Mesendoderm (in vitro differentiated cells): ENCODE measurements around the gene MAGOH.
A peak's percentile ranks its signal among the peaks of the same experiment; 100 is the strongest.

Experiments used
- DNase-seq: peaks from one replicate; pipeline ENCODE4 v3.0.0; 2013
- H2AK5ac ChIP-seq: 2 replicates; pipeline ENCODE4 v1.6.1; 2013; ENCODE audit warnings: low read length, inconsistent platforms
- H2BK120ac ChIP-seq: 2 replicates; pipeline ENCODE4 v1.6.1; 2013; ENCODE audit warnings: low read depth, mild to moderate bottlenecking, low read length, moderate library complexity, mixed read lengths
- H2BK15ac ChIP-seq: replicated peaks from 2 replicates; pipeline ENCODE4 v1.6.1; 2013; ENCODE audit warnings: low read depth, mild to moderate bottlenecking, moderate library complexity
- H2BK5ac ChIP-seq: 2 replicates; pipeline ENCODE4 v1.6.1; 2013; ENCODE audit warnings: low read length, inconsistent platforms
- H3K18ac ChIP-seq: 2 replicates; pipeline ENCODE4 v1.6.1; 2013; ENCODE audit warnings: mild to moderate bottlenecking, low read length, mixed read lengths
- H3K23ac ChIP-seq: one replicate; pipeline ENCODE4 v1.6.1; 2013; ENCODE audit warnings: low read length
- H3K27ac ChIP-seq: 2 replicates; pipeline ENCODE4 v1.5.1; 2013; ENCODE audit warnings: low read depth, mild to moderate bottlenecking, inconsistent platforms, low read length, moderate library complexity
- H3K27me3 ChIP-seq: 2 replicates; pipeline ENCODE4 v1.6.1; 2013; ENCODE audit warnings: low read length, control low read depth, mild to moderate bottlenecking, inconsistent platforms; ENCODE audit not compliant: insufficient read depth, poor library complexity
- H3K36me3 ChIP-seq: 2 replicates; pipeline ENCODE4 v1.6.1; 2013; ENCODE audit warnings: low read length, inconsistent platforms; ENCODE audit not compliant: control insufficient read depth, insufficient read depth
- H3K4ac ChIP-seq: one replicate; pipeline ENCODE4 v1.6.1; 2013; ENCODE audit warnings: low read depth, mild to moderate bottlenecking, low read length, moderate library complexity
- H3K4me1 ChIP-seq: 2 replicates; pipeline ENCODE4 v1.6.1; 2013; ENCODE audit warnings: low read depth, low read length, inconsistent platforms; ENCODE audit not compliant: control insufficient read depth
- H3K4me2 ChIP-seq: 2 replicates; pipeline ENCODE4 v1.6.1; 2013; ENCODE audit warnings: low read length
- H3K4me3 ChIP-seq: 2 replicates; pipeline ENCODE4 v1.5.1; 2013; ENCODE audit warnings: mild to moderate bottlenecking, low read length
- H3K56ac ChIP-seq: one replicate; pipeline ENCODE4 v1.6.1; 2013; ENCODE audit warnings: low read length
- H3K79me1 ChIP-seq: 2 replicates; pipeline ENCODE4 v1.6.1; 2013; ENCODE audit warnings: low read length, inconsistent platforms
- H3K79me2 ChIP-seq: 2 replicates; pipeline ENCODE4 v1.6.1; 2013; ENCODE audit warnings: mild to moderate bottlenecking, low read length; ENCODE audit not compliant: control insufficient read depth, insufficient read depth
- H3K9ac ChIP-seq: 2 replicates; pipeline ENCODE4 v1.6.1; 2013; ENCODE audit warnings: low read length, inconsistent platforms
- H4K5ac ChIP-seq: one replicate; pipeline ENCODE4 v1.6.1; 2013; ENCODE audit warnings: low read length
- H4K8ac ChIP-seq: one replicate; pipeline ENCODE4 v1.6.1; 2013; ENCODE audit warnings: low read depth, mild to moderate bottlenecking, control low read depth, low read length, moderate library complexity
- WGBS: extraction: QIAGEN DNeasy Blood & Tissue Kit; methylation state at CpG from one replicate; pipeline ENCODE4 v1.1.7; 2013; ENCODE audit warnings: low lambda C conversion rate, missing lambda C conversion rate; ENCODE audit not compliant: insufficient coverage; ENCODE audit errors: extremely low coverage; 5-methylcytosine and 5-hydroxymethylcytosine counted together

MAGOH gene

GRCh38 chr1:53242381-53242780 is 4.1 kb upstream of the MAGOH start:
- WGBS: no CpG with 5 or more reads among the region's 4 CpGs
- H2BK15ac ChIP-seq: no peak overlapping the region
- H3K4me3 ChIP-seq: no peak overlapping the region
- no peak overlapping the region for H2BK5ac ChIP-seq
- no peak overlapping the region for H3K18ac ChIP-seq
- peaks cover 8% of the 10 kb centered on the region for H3K79me2 ChIP-seq
- no peaks in the 10 kb centered on the region for H3K4me1 ChIP-seq
- H3K79me1 ChIP-seq: peaks cover 5% of the 10 kb centered on the region
- H3K4ac ChIP-seq: no peak overlapping the region
- DNase-seq: no peak
- peaks cover 7% of the 10 kb centered on the region for H3K36me3 ChIP-seq
- no peak overlapping the region for H3K4me2 ChIP-seq
- no peak overlapping the region for H2AK5ac ChIP-seq
- no peak overlapping the region for H4K8ac ChIP-seq
- no peak overlapping the region for H3K23ac ChIP-seq
- no peak overlapping the region for H3K56ac ChIP-seq
- no peaks in the 10 kb centered on the region for H3K27me3 ChIP-seq
- H3K9ac ChIP-seq: no peak overlapping the region
- no peak overlapping the region for H4K5ac ChIP-seq
- H2BK120ac ChIP-seq: no peak overlapping the region
- no peak overlapping the region for H3K27ac ChIP-seq

GRCh38 chr1:53241828-53242227 is 3.5 kb upstream of the MAGOH start:
- no CpG with 5 or more reads among the region's 2 CpGs for WGBS
- H4K8ac ChIP-seq: no peak overlapping the region
- H2AK5ac ChIP-seq: no peak overlapping the region
- H3K4ac ChIP-seq: no peak overlapping the region
- H2BK120ac ChIP-seq: no peak overlapping the region
- H3K4me2 ChIP-seq: no peak overlapping the region
- H3K23ac ChIP-seq: no peak overlapping the region
- no peak overlapping the region for H2BK5ac ChIP-seq
- H3K79me1 ChIP-seq: peaks cover 7% of the 10 kb centered on the region
- no peaks in the 10 kb centered on the region for H3K4me1 ChIP-seq
- no peak overlapping the region for H3K4me3 ChIP-seq
- H3K56ac ChIP-seq: no peak overlapping the region
- H3K9ac ChIP-seq: no peak overlapping the region
- no peak overlapping the region for H2BK15ac ChIP-seq
- H4K5ac ChIP-seq: no peak overlapping the region
- peaks cover 10% of the 10 kb centered on the region for H3K79me2 ChIP-seq
- no peaks in the 10 kb centered on the region for H3K27me3 ChIP-seq
- no peak overlapping the region for H3K27ac ChIP-seq
- H3K36me3 ChIP-seq: peaks cover 7% of the 10 kb centered on the region
- no peak overlapping the region for H3K18ac ChIP-seq
- no peak for DNase-seq

GRCh38 chr1:53237638-53238037 is 680 bp downstream of the MAGOH start:
- Histone ChIP-seq H3K4ac (no peak overlapping the region), H3K36me3 (peaks cover 2% of the 10 kb centered on the region), H2AK5ac (no peak overlapping the region), H4K5ac (no peak overlapping the region), H3K23ac (no peak overlapping the region), H3K18ac (no peak overlapping the region), H3K56ac (peak overlapping the region; percentile 96), H2BK15ac (no peak overlapping the region), H2BK120ac (no peak overlapping the region), H2BK5ac (no peak overlapping the region), H3K27me3 (no peaks in the 10 kb centered on the region), H3K27ac (no peak overlapping the region), H3K4me2 (peak overlapping the region; percentile 72), H4K8ac (no peak overlapping the region), H3K4me3 (peak overlapping the region; percentile 94), H3K79me1 (peaks cover 15% of the 10 kb centered on the region), H3K9ac (peak overlapping the region; percentile 91), H3K79me2 (peaks cover 16% of the 10 kb centered on the region), H3K4me1 (no peaks in the 10 kb centered on the region)
- no CpG with 5 or more reads among the region's 8 CpGs for WGBS
- peak; percentile 30 for DNase-seq

- Histone ChIP-seq H3K4ac (no peak overlapping the region), H3K4me1 (peaks cover 4% of the 10 kb centered on the region), H3K23ac (no peak overlapping the region), H4K5ac (no peak overlapping the region), H3K79me1 (peaks cover 2% of the 10 kb centered on the region), H3K27ac (no peak overlapping the region), H3K56ac (peak overlapping the region; percentile 98), H2BK120ac (no peak overlapping the region), H3K27me3 (no peaks in the 10 kb centered on the region), H3K4me2 (peak overlapping the region; percentile 77), H2BK15ac (no peak overlapping the region), H2AK5ac (no peak overlapping the region), H3K4me3 (peak overlapping the region; percentile 30), H3K79me2 (no peaks in the 10 kb centered on the region), H4K8ac (no peak overlapping the region), H3K9ac (peak overlapping the region; percentile 92), H3K18ac (no peak overlapping the region), H2BK5ac (no peak overlapping the region), H3K36me3 (peaks cover 3% of the 10 kb centered on the region)
- WGBS: no CpG with 5 or more reads among the region's 3 CpGs
- DNase-seq: no peak
Observed at GRCh38 chr1:53220962-53221286, 17.4 kb downstream of the MAGOH start.

- peak within 1 kb of the TSS; percentile 92 for H3K9ac ChIP-seq
- H3K36me3 ChIP-seq: peaks cover 3% of the 10 kb centered on the region
- no peak within 1 kb of the TSS for H3K4ac ChIP-seq
- H3K4me1 ChIP-seq: peaks cover 4% of the 10 kb centered on the region
- H3K4me3 ChIP-seq: peak within 1 kb of the TSS; percentile 49
- H3K27ac ChIP-seq: peak within 1 kb of the TSS; percentile 55
- peaks cover 2% of the 10 kb centered on the region for H3K79me1 ChIP-seq
- peak; percentile 96 for DNase-seq
- H3K23ac ChIP-seq: peak within 1 kb of the TSS; percentile 74
- no peak within 1 kb of the TSS for H4K5ac ChIP-seq
- H4K8ac ChIP-seq: no peak within 1 kb of the TSS
- H3K79me2 ChIP-seq: no peaks in the 10 kb centered on the region
- peak within 1 kb of the TSS; percentile 28 for H2BK5ac ChIP-seq
- peak within 1 kb of the TSS; percentile 98 for H3K56ac ChIP-seq
- H2BK15ac ChIP-seq: no peak within 1 kb of the TSS
- peak within 1 kb of the TSS; percentile 8 for H3K18ac ChIP-seq
- H3K27me3 ChIP-seq: no peaks in the 10 kb centered on the region
- H2BK120ac ChIP-seq: no peak within 1 kb of the TSS
- WGBS: no CpG with 5 or more reads among the region's 61 CpGs
- H3K4me2 ChIP-seq: peak within 1 kb of the TSS; percentile 77
- no peak within 1 kb of the TSS for H2AK5ac ChIP-seq
Observed at GRCh38 chr1:53220171-53220961, 18.0 kb downstream of the MAGOH start, which contains the start of gene CZIB. Gene CZIB, minus strand, starts transcription at chr1:53220634. Its CDS starts 59 bp downstream, at chr1:53220575.
